HG02642 (cell line): ENCODE measurements around the gene ARHGAP35.
"Not testable (repeated sequence)": the region's sequence is repeated elsewhere in the genome, so short reads cannot be mapped to it uniquely, and the experiment has no call there.

Experiments used
- ATAC-seq: cut with Tn5 transposase; IDR thresholded peaks from one replicate; pipeline ENCODE4 v1.9.1; 2021; ENCODE audit warnings: mild to moderate bottlenecking; ENCODE audit not compliant: unreplicated experiment, poor library complexity

Gene ARHGAP35

GRCh38 chr19:46866407-46867136 is 5.8 kb downstream of the ARHGAP35 start:
- no peak for ATAC-seq

GRCh38 chr19:46867170-46867569 is 6.4 kb downstream of the ARHGAP35 start:
- no peak for ATAC-seq

GRCh38 chr19:46868025-46868802 is 7.4 kb downstream of the ARHGAP35 start:
- ATAC-seq: no peak

- ATAC-seq: not testable (repeated sequence)
Measured at GRCh38 chr19:46871173-46871572, 10.4 kb downstream of the ARHGAP35 start.

- ATAC-seq: no peak
Measured at GRCh38 chr19:46872967-46873366, 12.2 kb downstream of the ARHGAP35 start.

- ATAC-seq: no peak
Measured at GRCh38 chr19:46875234-46875633, 14.4 kb downstream of the ARHGAP35 start.

- ATAC-seq: no peak
Measured at GRCh38 chr19:46875657-46876056, 14.9 kb downstream of the ARHGAP35 start.

GRCh38 chr19:46878613-46879375 is 18.0 kb downstream of the ARHGAP35 start:
- ATAC-seq: no peak

GRCh38 chr19:46880431-46880830 is 19.6 kb downstream of the ARHGAP35 start:
- no peak for ATAC-seq

- ATAC-seq: no peak
Measured at GRCh38 chr19:46881092-46881491, 20.3 kb downstream of the ARHGAP35 start.

- no peak for ATAC-seq
Measured at GRCh38 chr19:46882034-46882433, 21.2 kb downstream of the ARHGAP35 start.

- not testable (repeated sequence) for ATAC-seq
Measured at GRCh38 chr19:46882751-46883150, 22.0 kb downstream of the ARHGAP35 start.

GRCh38 chr19:46885411-46885810 is 24.6 kb downstream of the ARHGAP35 start:
- no peak for ATAC-seq

GRCh38 chr19:46886546-46887239 is 25.9 kb downstream of the ARHGAP35 start:
- ATAC-seq: no peak

GRCh38 chr19:46887240-46887782 is 26.5 kb downstream of the ARHGAP35 start:
- ATAC-seq: no peak

GRCh38 chr19:46890423-46891170 is 29.8 kb downstream of the ARHGAP35 start:
- ATAC-seq: no peak

GRCh38 chr19:46892252-46893179 is 31.7 kb downstream of the ARHGAP35 start:
- ATAC-seq: no peak

GRCh38 chr19:46896076-46896794 is 35.4 kb downstream of the ARHGAP35 start:
- no peak for ATAC-seq
